Spleen (tissue), 11 donors: ENCODE results near the gene NPR2. TPM values are rescaled to one million over a fixed set of nuclear protein-coding genes. Genes with fewer than 3 reads are reported as not detected.

ENCODE experiments used
- DNase-seq: peaks from one replicate; pipeline ENCODE4 v3.0.0-alpha.2; 2020
- H3K27ac ChIP-seq, 8 donors: fragments of 200-600 bp; sonication (generic) in 7 of 8; 1 replicate in 4 of 8; 2 replicates in 4 of 8; pipeline versions ENCODE4 v1.5.0 to v1.8.0; 2016 to 2021; ENCODE audit warnings: inconsistent platforms in 4 of 8, mild to moderate bottlenecking in 4 of 8, moderate library complexity in 1 of 8
- H3K27me3 ChIP-seq, 7 donors: fragments of 200-600 bp; sonication (generic) in 6 of 7; replicated peaks in 1 of 7; 1 replicate in 4 of 7; 2 replicates in 3 of 7; pipeline versions ENCODE4 v1.5.0 to v1.8.0; 2016 to 2021; ENCODE audit warnings: inconsistent platforms in 3 of 7, mild to moderate bottlenecking in 1 of 7
- H3K36me3 ChIP-seq, 6 donors: fragments of 200-600 bp; sonication (generic) in 5 of 6; 1 replicate in 4 of 6; 2 replicates in 2 of 6; pipeline versions ENCODE4 v1.5.0 to v1.8.0; 2016 to 2021; ENCODE audit warnings: inconsistent platforms in 2 of 6
- H3K4me1 ChIP-seq, 6 donors: fragments of 200-600 bp; sonication (generic) in 5 of 6; 1 replicate in 3 of 6; 2 replicates in 3 of 6; pipeline versions ENCODE4 v1.5.0 to v1.8.0; 2016 to 2021; ENCODE audit warnings: inconsistent platforms in 3 of 6
- H3K4me3 ChIP-seq, 8 donors: fragments of 200-600 bp; sonication (generic) in 7 of 8; 1 replicate in 4 of 8; 2 replicates in 4 of 8; pipeline versions ENCODE4 v1.5.0 to v1.8.0; 2016 to 2021; ENCODE audit warnings: inconsistent platforms in 4 of 8, mild to moderate bottlenecking in 4 of 8, moderate library complexity in 2 of 8
- H3K9me3 ChIP-seq, 8 donors: fragments of 200-600 bp; sonication (generic) in 7 of 8; 1 replicate in 4 of 8; 2 replicates in 4 of 8; pipeline versions ENCODE4 v1.5.0 to v1.8.0; 2016 to 2021; ENCODE audit warnings: inconsistent platforms in 4 of 8
- POLR2A ChIP-seq, 3 donors: fragments of 450-650 bp; IDR thresholded peaks; one replicate each; pipeline ENCODE4 v1.5.1; 2017; ENCODE audit warnings: antibody characterized with exemption in 3 of 3, mild to moderate bottlenecking in 1 of 3
- POLR2AphosphoS5 ChIP-seq, 3 donors: sonication (generic); formaldehyde crosslinking; IDR thresholded peaks; one replicate each; pipeline ENCODE4 v1.5.1; 2017; ENCODE audit warnings: antibody characterized with exemption in 3 of 3
- WGBS, 5 donors: extraction: QIAGEN DNeasy Blood & Tissue Kit in 3 of 5; methylation state at CpG; one replicate each; pipeline versions ENCODE4 v1.1.5 to v1.1.7; 2013 to 2018; 5-methylcytosine and 5-hydroxymethylcytosine counted together
- intact Hi-C: fragments of 100-400 bp; cut with DNase I; formaldehyde crosslinking; loops from one replicate; pipeline ENCODE4 v1.15.0; 2023; ENCODE audit warnings: low total_unique reads
- polyA plus RNA-seq, 3 donors: library from polyadenylated mRNA; stranded (reverse); fragments of 200-250 nt; gene quantifications; one replicate each; pipeline ENCODE4 v1.2.1, GENCODE V29; 2013
- total RNA-seq, 7 donors: library from RNA; depleted of rRNA in 3 of 7; stranded (reverse); fragments of >200 nt in 3 of 7; fragmentation: NEBNext Ultra II Directional in 4 of 7; extraction: Animal tissue kit (Norgen Biotek cat#: 25700) in 4 of 7; gene quantifications; one replicate each; pipeline versions ENCODE4 v1.1.0 to v1.2.1, GENCODE V29; 2016 to 2021
- TF ChIP-seq, protein P1 (sequence below), 11 experiments: fragments of 200-600 bp in 7 of 11; fragments of 450-650 bp in 4 of 11; sonication (generic) in 4 of 11; IDR thresholded peaks in 8 of 11; conservative IDR thresholded peaks in 3 of 11; 1 replicate in 7 of 11; 2 replicates in 4 of 11; pipeline versions ENCODE4 v1.4.0 to v1.8.0; 2016 to 2021; ENCODE audit warnings: antibody characterized with exemption in 11 of 11, inconsistent platforms in 4 of 11, mild to moderate bottlenecking in 1 of 11
- donor health status: healthy with polysubstance abuse.
- donor health status: DM: no; HTN: no; CAD: no; lungs with moderate emphysema.
- donor health status: DM: no; HTN: no; CAD: no.
- donor health status: Bipolar disorder and iron deficiency.
- donor health status: healthy.
- donor health status: DM: no; HTN: no; CAD: no.
- donor health status: DM: yes; HTN: yes; CAD: no.

The NPR2 gene
- total and polyA plus RNA-seq, 10 donors = 5.8 to 17.1 (median 7.5) TPM

DNA sequence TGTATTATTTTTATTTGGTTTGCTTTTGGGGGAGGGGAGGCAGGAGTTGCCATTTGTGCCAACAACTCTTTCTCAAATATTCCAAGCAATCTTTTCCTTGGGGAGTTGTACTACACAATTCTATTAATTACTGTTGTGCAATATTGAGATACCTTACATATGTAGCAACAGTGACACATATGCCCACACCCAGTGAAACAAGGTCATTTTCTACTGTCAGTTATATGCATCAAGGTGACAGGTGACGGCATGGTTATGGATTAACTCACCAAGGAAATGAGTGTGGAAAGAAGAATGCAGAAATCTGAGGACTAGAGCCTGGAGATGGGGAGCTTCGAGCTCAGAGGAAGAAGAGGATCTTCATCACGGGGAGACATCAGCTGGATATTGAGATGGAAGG is 19.4 kb upstream of the NPR2 start:
- Histone ChIP-seq H3K27ac (peak overlapping the region in 1 of 8 donors; percentile 48), H3K4me1 (peaks cover 9 to 43% (median 34%) of the 10 kb centered on the region in 6 donors), H3K4me3 (no peak overlapping the region), H3K27me3 (no peaks in the 10 kb centered on the region), H3K9me3 (no peaks in the 10 kb centered on the region), H3K36me3 (peaks cover 0 to 5% (median 0%) of the 10 kb centered on the region in 6 donors)
- DNase-seq = no peak
- TF ChIP-seq, protein P1, sequence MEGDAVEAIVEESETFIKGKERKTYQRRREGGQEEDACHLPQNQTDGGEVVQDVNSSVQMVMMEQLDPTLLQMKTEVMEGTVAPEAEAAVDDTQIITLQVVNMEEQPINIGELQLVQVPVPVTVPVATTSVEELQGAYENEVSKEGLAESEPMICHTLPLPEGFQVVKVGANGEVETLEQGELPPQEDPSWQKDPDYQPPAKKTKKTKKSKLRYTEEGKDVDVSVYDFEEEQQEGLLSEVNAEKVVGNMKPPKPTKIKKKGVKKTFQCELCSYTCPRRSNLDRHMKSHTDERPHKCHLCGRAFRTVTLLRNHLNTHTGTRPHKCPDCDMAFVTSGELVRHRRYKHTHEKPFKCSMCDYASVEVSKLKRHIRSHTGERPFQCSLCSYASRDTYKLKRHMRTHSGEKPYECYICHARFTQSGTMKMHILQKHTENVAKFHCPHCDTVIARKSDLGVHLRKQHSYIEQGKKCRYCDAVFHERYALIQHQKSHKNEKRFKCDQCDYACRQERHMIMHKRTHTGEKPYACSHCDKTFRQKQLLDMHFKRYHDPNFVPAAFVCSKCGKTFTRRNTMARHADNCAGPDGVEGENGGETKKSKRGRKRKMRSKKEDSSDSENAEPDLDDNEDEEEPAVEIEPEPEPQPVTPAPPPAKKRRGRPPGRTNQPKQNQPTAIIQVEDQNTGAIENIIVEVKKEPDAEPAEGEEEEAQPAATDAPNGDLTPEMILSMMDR (IDR thresholded peaks at IDR 0.05 in 8 of 11, conservative IDR thresholded peaks at IDR 0.05 in 3 of 11) = no peak
- TF ChIP-seq POLR2A (IDR thresholded peaks at IDR 0.05) (no peak), POLR2AphosphoS5 (IDR thresholded peaks at IDR 0.05) (no peak)
- WGBS, 5 donors = 59 to 81% (median 71%) methylated on average over 3 of the region's 3 CpGs
- intact Hi-C loops = no loop called here

DNA sequence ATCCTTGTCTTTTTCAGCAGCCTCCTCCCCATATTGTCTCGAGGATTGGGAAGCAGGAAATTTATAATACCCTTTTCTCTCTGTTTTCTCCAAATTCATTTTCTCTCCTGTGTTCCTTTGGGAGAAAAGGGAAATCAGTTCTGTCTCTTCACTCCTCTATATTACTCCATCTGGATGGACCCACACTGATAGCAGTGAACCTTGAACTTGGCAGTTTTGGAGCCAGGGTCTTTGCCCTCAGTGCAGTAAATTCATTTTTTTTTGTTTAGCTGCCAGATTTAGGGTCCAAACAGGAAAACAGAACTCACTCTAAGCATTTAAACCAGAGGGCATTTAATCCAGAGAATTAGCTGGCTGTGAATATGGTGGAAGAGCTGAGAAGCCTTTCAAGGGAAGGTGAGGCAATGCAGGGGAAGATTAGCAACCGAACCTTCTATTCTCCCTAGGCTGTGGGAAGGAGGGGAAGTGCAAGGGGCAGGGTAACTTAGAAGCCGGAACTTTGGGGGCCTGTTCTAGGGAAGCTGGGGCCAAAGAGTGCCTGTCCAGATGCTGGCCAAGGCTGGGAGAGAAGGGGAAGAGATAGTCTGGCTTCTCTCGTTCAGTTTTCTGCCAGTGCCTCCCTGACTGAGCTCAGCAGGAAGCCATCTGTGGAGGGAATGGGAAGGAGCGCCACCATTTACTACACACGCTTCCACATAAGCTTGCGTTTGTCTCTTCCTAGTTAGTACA is 16.3 kb upstream of the NPR2 start:
- WGBS, 5 donors = 32 to 46% (median 39%) methylated on average over 7 of the region's 7 CpGs
- peak overlapping the region in 6 of 8 donors; percentile 29 to 59 (median 45) for H3K27ac ChIP-seq
- no peaks in the 10 kb centered on the region for H3K9me3 ChIP-seq
- TF ChIP-seq POLR2A (IDR thresholded peaks at IDR 0.05) (no peak), POLR2AphosphoS5 (IDR thresholded peaks at IDR 0.05) (peak in 2 of 3 donors; percentile 40 to 49)
- TF ChIP-seq, protein P1 (IDR thresholded peaks at IDR 0.05 in 8 of 11, conservative IDR thresholded peaks at IDR 0.05 in 3 of 11) = no peak
- H3K27me3 ChIP-seq = no peaks in the 10 kb centered on the region
- peaks cover 9 to 41% (median 34%) of the 10 kb centered on the region in 6 donors for H3K4me1 ChIP-seq
- H3K4me3 ChIP-seq = no peak overlapping the region
- intact Hi-C loops = no loop called here
- DNase-seq = no peak
- peaks cover 0 to 5% (median 0%) of the 10 kb centered on the region in 6 donors for H3K36me3 ChIP-seq

DNA sequence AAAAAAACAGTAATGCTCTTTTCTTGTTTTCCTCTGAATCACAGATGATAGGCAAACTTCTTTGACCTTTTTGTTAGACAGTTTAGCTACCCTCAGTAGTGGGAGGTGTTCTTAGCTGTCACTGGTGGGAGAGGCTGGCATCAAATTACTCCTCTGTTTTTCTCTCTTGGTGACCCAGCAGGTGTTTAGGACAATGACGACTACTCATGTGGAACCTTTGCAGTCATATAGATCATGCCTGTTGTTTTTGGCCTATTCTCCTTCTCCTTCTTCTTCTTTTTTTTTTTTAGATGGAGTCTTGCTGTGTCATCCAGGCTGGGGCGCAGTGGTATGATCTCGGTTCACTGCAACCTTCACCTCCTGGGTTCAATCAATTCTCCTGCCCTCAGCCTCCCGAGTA is 15.4 kb upstream of the NPR2 start:
- intact Hi-C loops = no loop called here
- DNase-seq = no peak
- Histone ChIP-seq H3K36me3 (peaks cover 0 to 11% (median 0%) of the 10 kb centered on the region in 6 donors), H3K4me1 (peaks cover 6 to 33% (median 27%) of the 10 kb centered on the region in 6 donors), H3K27ac (peak overlapping the region in 4 of 8 donors; percentile 30 to 59 (median 52)), H3K4me3 (no peak overlapping the region), H3K27me3 (no peaks in the 10 kb centered on the region), H3K9me3 (no peaks in the 10 kb centered on the region)
- TF ChIP-seq POLR2AphosphoS5 (IDR thresholded peaks at IDR 0.05) (no peak), POLR2A (IDR thresholded peaks at IDR 0.05) (no peak)
- TF ChIP-seq, protein P1 (IDR thresholded peaks at IDR 0.05 in 8 of 11, conservative IDR thresholded peaks at IDR 0.05 in 3 of 11) = no peak
- WGBS, 5 donors = 63 to 77% (median 69%) methylated on average over 4 of the region's 4 CpGs

DNA sequence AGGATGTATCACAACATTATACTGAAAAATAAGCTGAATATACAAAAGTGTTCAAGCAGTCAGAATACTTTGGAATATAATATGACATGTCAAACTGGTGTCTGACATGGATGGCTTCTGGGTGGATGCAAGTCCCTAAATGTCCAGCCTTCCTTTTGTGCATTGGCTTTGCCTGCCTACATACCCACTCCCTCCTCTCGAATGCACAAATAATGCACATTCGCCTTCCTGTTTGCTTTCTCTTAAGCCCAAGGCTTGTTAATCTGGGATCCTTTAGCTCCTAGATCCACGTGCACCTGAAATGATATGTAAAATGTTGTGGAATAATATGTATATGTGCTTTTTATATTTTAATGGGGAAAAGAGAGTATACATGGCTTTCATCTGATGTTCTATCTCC is 12.9 kb upstream of the NPR2 start:
- no peak overlapping the region for H3K27ac ChIP-seq
- H3K4me3 ChIP-seq = no peak overlapping the region
- intact Hi-C loops = no loop called here
- H3K9me3 ChIP-seq = no peaks in the 10 kb centered on the region
- TF ChIP-seq POLR2AphosphoS5 (IDR thresholded peaks at IDR 0.05) (no peak), POLR2A (IDR thresholded peaks at IDR 0.05) (no peak)
- TF ChIP-seq, protein P1 (IDR thresholded peaks at IDR 0.05 in 8 of 11, conservative IDR thresholded peaks at IDR 0.05 in 3 of 11) = no peak
- WGBS, 5 donors = 90 to 94% (median 93%) methylated on average over 3 of the region's 3 CpGs
- peaks cover 6 to 18% (median 13%) of the 10 kb centered on the region in 6 donors for H3K4me1 ChIP-seq
- no peaks in the 10 kb centered on the region for H3K27me3 ChIP-seq
- H3K36me3 ChIP-seq = peaks cover 0 to 10% (median 0%) of the 10 kb centered on the region in 6 donors
- DNase-seq = no peak
